ENCODE data around the gene ZNF318. TPM values are rescaled to one million over a fixed set of nuclear protein-coding genes. Genes with fewer than 3 reads are reported as not detected.
A peak's percentile ranks its signal among the peaks of the same experiment; 100 is the strongest.
"Not testable (repeated sequence)": the region's sequence is repeated elsewhere in the genome, so short reads cannot be mapped to it uniquely, and the experiment has no call there.

ZNF318 gene
- total RNA-seq, 1 donor: 22.9 TPM

- H3K9me3 ChIP-seq (ENCODE audit: low read depth, low read length); H3K27me3 ChIP-seq (ENCODE audit: insufficient read depth, low read length): not testable (repeated sequence)
- Histone ChIP-seq H3K4me3 (ENCODE audit: low read length) (peak overlapping the region; percentile 77), H3K4me1 (ENCODE audit: insufficient read depth, low read length) (peaks cover 40% of the 10 kb centered on the region)
Observed at GRCh38 chr6:43370003-43370580, 645 bp upstream of the ZNF318 start.

GRCh38 chr6:43368259-43369160, 937 bp downstream of the ZNF318 start:
- H3K9me3 ChIP-seq (ENCODE audit: low read depth, low read length): no peaks in the 10 kb centered on the region
- no peaks in the 10 kb centered on the region for H3K27me3 ChIP-seq (ENCODE audit: insufficient read depth, low read length)
- peak overlapping the region; percentile 77 for H3K4me3 ChIP-seq (ENCODE audit: low read length)
- H3K4me1 ChIP-seq (ENCODE audit: insufficient read depth, low read length): peaks cover 40% of the 10 kb centered on the region

DNA sequence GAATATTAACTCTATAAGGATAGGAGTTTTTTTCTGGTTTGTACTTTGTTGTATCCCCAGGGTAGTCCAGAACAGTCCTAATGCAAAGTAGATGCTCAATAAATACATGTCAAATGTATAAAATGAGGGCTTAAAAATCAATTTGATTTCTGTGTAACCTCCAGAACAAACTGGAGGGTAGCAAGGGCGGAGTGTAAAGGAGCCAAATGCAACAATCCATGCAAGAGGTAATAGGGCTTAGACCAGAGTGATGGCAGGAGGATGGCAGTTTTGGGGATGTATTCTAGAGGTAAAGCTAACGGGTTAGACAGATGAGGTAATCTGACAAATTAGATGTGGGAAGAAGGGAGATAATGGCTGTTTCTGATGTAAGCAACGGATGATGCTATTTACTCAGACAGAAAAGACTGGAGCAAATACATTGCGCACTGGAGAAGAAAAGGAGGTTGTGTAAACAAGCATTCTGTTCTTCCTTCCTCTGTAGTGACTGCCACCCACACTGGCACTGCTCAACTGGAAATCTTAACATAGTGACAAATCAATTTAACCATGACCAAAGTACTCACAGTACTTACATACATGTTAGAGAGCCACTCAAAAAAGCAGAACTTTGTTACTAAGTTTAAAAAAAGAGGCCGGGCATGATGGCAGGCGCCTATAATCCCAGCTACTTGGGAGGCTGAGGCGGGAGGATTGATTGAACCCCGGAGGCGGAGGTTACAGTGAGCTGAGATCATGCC, 2.0 kb downstream of the ZNF318 start:
- Histone ChIP-seq H3K4me3 (ENCODE audit: low read length) (peak overlapping the region; percentile 77), H3K9me3 (ENCODE audit: low read depth, low read length) (no peaks in the 10 kb centered on the region), H3K27me3 (ENCODE audit: insufficient read depth, low read length) (no peaks in the 10 kb centered on the region), H3K4me1 (ENCODE audit: insufficient read depth, low read length) (peaks cover 40% of the 10 kb centered on the region)

- no peaks in the 10 kb centered on the region for H3K9me3 ChIP-seq (ENCODE audit: low read depth, low read length)
- H3K27me3 ChIP-seq (ENCODE audit: insufficient read depth, low read length): no peaks in the 10 kb centered on the region
- peaks cover 2% of the 10 kb centered on the region for H3K4me1 ChIP-seq (ENCODE audit: insufficient read depth, low read length)
- H3K4me3 ChIP-seq (ENCODE audit: low read length): no peak overlapping the region
Observed at GRCh38 chr6:43361269-43361668, 8.2 kb downstream of the ZNF318 start.

- no peaks in the 10 kb centered on the region for H3K4me1 ChIP-seq (ENCODE audit: insufficient read depth, low read length)
- H3K4me3 ChIP-seq (ENCODE audit: low read length): no peak overlapping the region
Observed at GRCh38 chr6:43359831-43360230, 9.6 kb downstream of the ZNF318 start.

GRCh38 chr6:43359381-43359780, 10.1 kb downstream of the ZNF318 start:
- Histone ChIP-seq H3K4me1 (ENCODE audit: insufficient read depth, low read length) (no peaks in the 10 kb centered on the region), H3K9me3 (ENCODE audit: low read depth, low read length) (no peaks in the 10 kb centered on the region), H3K4me3 (ENCODE audit: low read length) (no peak overlapping the region), H3K27me3 (ENCODE audit: insufficient read depth, low read length) (no peaks in the 10 kb centered on the region)

More at GRCh38 chr6:43359831-43360230, 9.6 kb downstream of the ZNF318 start:
- no peaks in the 10 kb centered on the region for H3K9me3 ChIP-seq (ENCODE audit: low read depth, low read length)
- no peaks in the 10 kb centered on the region for H3K27me3 ChIP-seq (ENCODE audit: insufficient read depth, low read length)

DNA sequence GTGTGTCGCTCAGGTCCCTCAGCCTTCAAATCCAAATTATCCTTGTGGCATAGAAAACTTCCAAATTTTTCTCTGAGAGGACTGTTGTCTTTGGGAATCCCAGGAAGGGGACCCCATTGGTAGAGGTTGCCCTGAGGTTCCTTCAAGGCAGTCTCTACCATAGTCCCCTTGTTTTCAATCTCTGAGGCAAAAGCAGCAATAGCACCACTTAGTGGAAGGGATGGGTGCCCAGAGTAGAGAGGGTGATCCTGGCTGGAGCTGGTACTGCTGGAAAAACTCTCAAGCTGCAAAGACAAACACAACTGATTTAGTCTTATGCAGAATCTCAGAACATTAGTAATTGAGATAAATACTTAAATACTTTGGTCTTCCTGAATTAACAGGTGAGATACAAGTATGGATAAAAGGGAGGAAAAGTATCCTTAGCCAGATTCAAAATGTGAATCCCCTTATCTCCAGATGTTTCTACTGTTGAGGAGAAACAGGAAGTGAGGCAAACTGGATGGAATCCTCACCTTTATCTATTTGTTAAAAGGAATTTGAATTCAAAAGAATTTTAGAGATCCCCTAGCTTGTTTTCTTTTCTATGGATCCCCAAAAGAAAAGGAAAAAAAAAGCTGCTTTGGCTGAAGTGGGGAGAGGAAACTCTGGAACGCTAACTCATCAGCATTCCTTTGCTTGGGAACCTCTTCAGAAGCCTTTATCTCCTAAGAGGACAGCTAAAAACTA, 13.4 kb downstream of the ZNF318 start:
- Histone ChIP-seq H3K4me1 (ENCODE audit: insufficient read depth, low read length) (no peaks in the 10 kb centered on the region), H3K27me3 (ENCODE audit: insufficient read depth, low read length) (no peaks in the 10 kb centered on the region), H3K9me3 (ENCODE audit: low read depth, low read length) (no peaks in the 10 kb centered on the region), H3K4me3 (ENCODE audit: low read length) (no peak overlapping the region)

GRCh38 chr6:43351951-43352350, 17.5 kb downstream of the ZNF318 start:
- not testable (repeated sequence) for H3K4me3 ChIP-seq (ENCODE audit: low read length); H3K4me1 ChIP-seq (ENCODE audit: insufficient read depth, low read length); H3K27me3 ChIP-seq (ENCODE audit: insufficient read depth, low read length); H3K9me3 ChIP-seq (ENCODE audit: low read depth, low read length)

DNA sequence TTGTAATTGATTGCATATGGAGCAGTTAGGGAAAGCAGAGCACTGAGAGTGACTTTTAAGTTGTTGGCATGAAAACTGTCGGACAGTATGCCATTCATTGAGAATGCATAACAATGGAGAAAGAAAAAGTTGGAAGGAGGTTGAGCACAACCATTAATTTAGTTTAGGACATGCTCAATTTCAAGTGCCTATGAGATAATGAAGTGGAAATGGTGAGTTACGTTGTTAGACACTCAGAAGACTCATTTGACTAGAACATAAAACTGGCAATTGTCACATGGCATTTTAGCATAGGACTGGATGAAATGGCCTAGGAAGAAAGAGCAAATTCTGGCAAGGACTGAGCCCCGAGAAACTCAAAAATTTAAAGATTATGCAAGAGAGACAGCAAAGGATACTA, 22.0 kb downstream of the ZNF318 start:
- H3K27me3 ChIP-seq (ENCODE audit: insufficient read depth, low read length): no peaks in the 10 kb centered on the region

GRCh38 chr6:43347021-43347420, 22.4 kb downstream of the ZNF318 start:
- no peaks in the 10 kb centered on the region for H3K9me3 ChIP-seq (ENCODE audit: low read depth, low read length)
- no peaks in the 10 kb centered on the region for H3K4me1 ChIP-seq (ENCODE audit: insufficient read depth, low read length)
- H3K4me3 ChIP-seq (ENCODE audit: low read length): no peak overlapping the region
- H3K27me3 ChIP-seq (ENCODE audit: insufficient read depth, low read length): no peaks in the 10 kb centered on the region

More for the DNA sequence above, 22.0 kb downstream of the ZNF318 start:
- Histone ChIP-seq H3K4me1 (ENCODE audit: insufficient read depth, low read length) (no peaks in the 10 kb centered on the region), H3K4me3 (ENCODE audit: low read length) (no peak overlapping the region), H3K9me3 (ENCODE audit: low read depth, low read length) (no peaks in the 10 kb centered on the region)

DNA sequence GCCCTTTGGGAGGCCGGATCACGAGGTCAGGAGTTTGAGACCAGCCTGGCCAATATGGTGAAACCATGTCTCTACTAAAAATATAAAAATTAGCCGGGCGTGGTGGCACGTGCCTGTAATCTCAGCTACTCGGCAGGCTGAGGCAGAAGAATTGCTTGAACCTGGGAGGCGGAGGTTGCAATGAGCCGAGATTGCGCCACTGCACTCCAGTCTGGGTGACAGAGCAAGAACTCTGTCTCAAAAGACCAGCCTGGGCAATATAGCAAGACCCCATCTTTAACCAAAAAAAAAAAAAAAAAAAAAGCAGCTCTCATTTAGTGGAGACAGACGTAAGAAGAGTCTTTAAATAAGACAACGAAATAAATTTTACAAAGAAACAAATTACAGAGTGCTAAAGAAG, 23.2 kb downstream of the ZNF318 start:
- H3K4me3 ChIP-seq (ENCODE audit: low read length); H3K27me3 ChIP-seq (ENCODE audit: insufficient read depth, low read length); H3K4me1 ChIP-seq (ENCODE audit: insufficient read depth, low read length); H3K9me3 ChIP-seq (ENCODE audit: low read depth, low read length): not testable (repeated sequence)

DNA sequence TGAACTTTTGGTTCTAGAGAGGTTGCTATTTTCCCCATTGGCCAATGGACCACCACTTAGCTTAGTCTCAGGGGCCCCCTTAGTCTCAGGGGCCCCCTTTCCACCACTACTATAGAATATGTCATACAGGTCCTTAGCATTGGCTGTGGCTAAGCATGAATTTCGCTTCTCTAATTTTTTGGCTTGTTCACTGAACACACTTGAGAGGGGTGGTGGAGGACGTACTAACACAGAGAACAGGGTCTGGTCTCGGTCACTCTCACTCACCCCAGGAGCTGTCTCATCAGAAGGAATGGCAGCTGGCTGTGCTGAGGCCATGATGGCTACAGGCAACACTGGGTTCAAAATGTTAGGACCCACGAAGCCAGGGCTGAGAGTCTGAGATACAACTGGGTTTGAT, 30.3 kb downstream of the ZNF318 start:
- H3K4me1 ChIP-seq (ENCODE audit: insufficient read depth, low read length): peaks cover 15% of the 10 kb centered on the region
- H3K27me3 ChIP-seq (ENCODE audit: insufficient read depth, low read length): no peaks in the 10 kb centered on the region
- H3K9me3 ChIP-seq (ENCODE audit: low read depth, low read length): no peaks in the 10 kb centered on the region
- H3K4me3 ChIP-seq (ENCODE audit: low read length): no peak overlapping the region

DNA sequence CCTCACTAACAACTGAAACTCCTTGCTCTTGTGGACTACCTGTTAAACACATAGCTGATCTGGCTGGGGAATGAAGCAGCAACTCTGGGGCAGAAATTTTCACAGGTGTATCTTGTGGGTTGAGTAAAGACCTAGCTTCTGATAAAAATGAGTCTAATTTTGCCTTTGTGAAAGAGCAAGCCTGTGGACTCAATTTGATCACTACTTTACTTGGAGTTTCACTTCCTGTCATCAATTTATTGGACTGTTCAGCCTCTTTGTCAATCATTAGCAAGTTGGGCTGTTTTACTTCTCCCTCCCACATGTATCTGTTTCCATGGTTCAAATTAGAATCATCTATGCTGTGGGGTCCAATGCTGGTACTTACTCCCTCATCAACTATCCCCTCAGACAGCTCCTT, 31.2 kb downstream of the ZNF318 start:
- Histone ChIP-seq H3K4me1 (ENCODE audit: insufficient read depth, low read length) (peaks cover 16% of the 10 kb centered on the region), H3K4me3 (ENCODE audit: low read length) (no peak overlapping the region), H3K9me3 (ENCODE audit: low read depth, low read length) (no peaks in the 10 kb centered on the region), H3K27me3 (ENCODE audit: insufficient read depth, low read length) (no peaks in the 10 kb centered on the region)

DNA sequence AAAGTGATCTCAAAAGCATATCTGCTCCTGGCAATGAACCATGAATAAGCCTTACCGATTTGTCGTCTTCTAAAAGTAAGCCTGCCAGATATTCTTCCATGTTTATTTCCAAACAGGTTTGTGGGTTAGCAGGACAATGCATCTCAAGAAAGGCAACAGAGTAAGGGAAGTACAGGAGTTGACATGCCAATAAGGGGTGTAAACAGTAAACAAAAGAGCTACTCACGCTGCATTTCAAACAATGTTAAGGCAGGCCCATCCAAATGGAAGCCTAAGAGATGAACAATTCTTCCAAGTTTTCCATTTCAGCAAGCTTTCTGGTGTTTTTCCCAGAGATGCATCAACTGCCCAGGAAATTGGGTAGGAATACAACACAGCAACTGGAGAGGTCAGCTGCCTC, 33.1 kb downstream of the ZNF318 start:
- no peaks in the 10 kb centered on the region for H3K27me3 ChIP-seq (ENCODE audit: insufficient read depth, low read length)
- no peak overlapping the region for H3K4me3 ChIP-seq (ENCODE audit: low read length)
- H3K4me1 ChIP-seq (ENCODE audit: insufficient read depth, low read length): peaks cover 31% of the 10 kb centered on the region
- H3K9me3 ChIP-seq (ENCODE audit: low read depth, low read length): no peaks in the 10 kb centered on the region

- Histone ChIP-seq H3K27me3 (ENCODE audit: insufficient read depth, low read length) (no peaks in the 10 kb centered on the region), H3K4me3 (ENCODE audit: low read length) (no peak overlapping the region), H3K9me3 (ENCODE audit: low read depth, low read length) (no peaks in the 10 kb centered on the region), H3K4me1 (ENCODE audit: insufficient read depth, low read length) (peaks cover 38% of the 10 kb centered on the region)
Observed at GRCh38 chr6:43335469-43335868, 34.0 kb downstream of the ZNF318 start.
